ENCODE measurements around the gene PPFIA3. TPM values are rescaled to one million over a fixed set of nuclear protein-coding genes. Genes with fewer than 3 reads are reported as not detected.
"Not testable (repeated sequence)": the region's sequence is repeated elsewhere in the genome, so short reads cannot be mapped to it uniquely, and the experiment has no call there.

Gene PPFIA3
- total and polyA plus RNA-seq, 3 experiments from 2014 or later: 0.56 to 3.3 (median 3.2) TPM

GRCh38 chr19:49140951-49141350, 21.6 kb downstream of the PPFIA3 start:
- Histone ChIP-seq H3K36me3 (ENCODE audit: insufficient read depth, low read length) (no peaks in the 10 kb centered on the region), H3K27me3 (ENCODE audit: insufficient read depth, low read length, poor library complexity, severe bottlenecking) (peaks cover 6% of the 10 kb centered on the region), H3K9me3 (ENCODE audit: low read length) (no peaks in the 10 kb centered on the region), H3K27ac (ENCODE audit: low read depth, low read length) (no peak overlapping the region), H3K4me1 (ENCODE audit: insufficient read depth, low read length) (peaks cover 6% of the 10 kb centered on the region), H3K4me3 (ENCODE audit: low read length) (no peak overlapping the region)
- DNase-seq: no peak
- peaks cover 0 to 3% (median 3%) of the 10 kb centered on the region in 3 donors for H3K36me3 Mint-ChIP-seq
- peaks cover 12 to 27% of the 10 kb centered on the region in 2 donors for H3K27me3 Mint-ChIP-seq
- H3K4me3 Mint-ChIP-seq: no peak overlapping the region
- ChIA-PET POLR2A (no interaction called here), CTCF (no interaction called here)
- H3K4me1 Mint-ChIP-seq: peaks cover 12 to 16% (median 14%) of the 10 kb centered on the region in 3 donors
- no peaks in the 10 kb centered on the region for H3K9me3 Mint-ChIP-seq
- no peak overlapping the region for H3K27ac Mint-ChIP-seq

GRCh38 chr19:49141352-49141751, 22.0 kb downstream of the PPFIA3 start:
- Histone ChIP-seq H3K27ac (ENCODE audit: low read depth, low read length) (no peak overlapping the region), H3K4me1 (ENCODE audit: insufficient read depth, low read length) (peaks cover 10% of the 10 kb centered on the region), H3K4me3 (ENCODE audit: low read length) (no peak overlapping the region), H3K36me3 (ENCODE audit: insufficient read depth, low read length) (no peaks in the 10 kb centered on the region), H3K27me3 (ENCODE audit: insufficient read depth, low read length, poor library complexity, severe bottlenecking) (peaks cover 10% of the 10 kb centered on the region), H3K9me3 (ENCODE audit: low read length) (no peaks in the 10 kb centered on the region)
- Mint-ChIP-seq H3K9me3 (no peaks in the 10 kb centered on the region), H3K36me3 (peaks cover 0 to 3% (median 3%) of the 10 kb centered on the region in 3 donors), H3K4me3 (no peak overlapping the region), H3K27ac (no peak overlapping the region), H3K4me1 (peaks cover 16 to 18% (median 16%) of the 10 kb centered on the region in 3 donors), H3K27me3 (peaks cover 14 to 29% of the 10 kb centered on the region in 2 donors)
- POLR2A ChIA-PET: no interaction called here
- no peak for DNase-seq
- CTCF ChIA-PET: no interaction called here

GRCh38 chr19:49142866-49143335, 23.6 kb downstream of the PPFIA3 start:
- Histone ChIP-seq H3K27me3 (ENCODE audit: insufficient read depth, low read length, poor library complexity, severe bottlenecking) (peaks cover 10% of the 10 kb centered on the region), H3K4me1 (ENCODE audit: insufficient read depth, low read length) (peaks cover 10% of the 10 kb centered on the region), H3K36me3 (ENCODE audit: insufficient read depth, low read length) (no peaks in the 10 kb centered on the region), H3K9me3 (ENCODE audit: low read length) (no peaks in the 10 kb centered on the region), H3K4me3 (ENCODE audit: low read length) (no peak overlapping the region), H3K27ac (ENCODE audit: low read depth, low read length) (no peak overlapping the region)
- CTCF ChIA-PET: interaction anchor here (5.1 kb wide), 1 partner anchor 45 kb away, joined by 39 read pairs; no protein-coding TSS in a partner anchor
- peak overlapping the region in 2 of 8 donors; percentile 8 to 43 for H3K27ac Mint-ChIP-seq
- H3K27me3 Mint-ChIP-seq: peaks cover 20 to 33% of the 10 kb centered on the region in 2 donors
- no peaks in the 10 kb centered on the region for H3K36me3 Mint-ChIP-seq
- peak in 4 of 5 donors; percentile 19 to 60 (median 30) for DNase-seq
- POLR2A ChIA-PET: no interaction called here
- peak overlapping the region in 6 of 7 donors; percentile 6 to 78 (median 62) for H3K4me3 Mint-ChIP-seq
- H3K9me3 Mint-ChIP-seq: no peaks in the 10 kb centered on the region
- H3K4me1 Mint-ChIP-seq: peaks cover 16 to 18% (median 16%) of the 10 kb centered on the region in 3 donors

- Mint-ChIP-seq H3K36me3 (no peaks in the 10 kb centered on the region), H3K27ac (no peak overlapping the region), H3K27me3 (peaks cover 34 to 58% of the 10 kb centered on the region in 2 donors), H3K9me3 (no peaks in the 10 kb centered on the region), H3K4me1 (peaks cover 30 to 39% (median 32%) of the 10 kb centered on the region in 3 donors), H3K4me3 (peak overlapping the region in 2 of 7 donors; percentile 13 to 82)
- peak; percentile 57 to 81 (median 72) for DNase-seq
- Histone ChIP-seq H3K4me1 (ENCODE audit: insufficient read depth, low read length) (peaks cover 32% of the 10 kb centered on the region), H3K9me3 (ENCODE audit: low read length) (no peaks in the 10 kb centered on the region), H3K36me3 (ENCODE audit: insufficient read depth, low read length) (no peaks in the 10 kb centered on the region), H3K27me3 (ENCODE audit: insufficient read depth, low read length, poor library complexity, severe bottlenecking) (peaks cover 33% of the 10 kb centered on the region), H3K27ac (ENCODE audit: low read depth, low read length) (no peak overlapping the region), H3K4me3 (ENCODE audit: low read length) (no peak overlapping the region)
- CTCF ChIA-PET: interaction anchor here (0.6 to 5.1 kb wide), 14 partner anchors 10 to 152 kb away, joined by 3 to 39 read pairs (median 4); partner anchors contain the start of genes LIN7B and RUVBL2
- POLR2A ChIA-PET: interaction anchor here (0.8 kb wide), 1 partner anchor 190 kb away, joined by 4 read pairs; no protein-coding TSS in a partner anchor
These were observed 26.4 kb downstream of the PPFIA3 start for GRCh38 chr19:49145573-49146407.

GRCh38 chr19:49146408-49146770, 27.0 kb downstream of the PPFIA3 start:
- not testable (repeated sequence) for H3K9me3 ChIP-seq (ENCODE audit: low read length); H3K4me3 ChIP-seq (ENCODE audit: low read length); H3K27ac ChIP-seq (ENCODE audit: low read depth, low read length); DNase-seq; H3K36me3 Mint-ChIP-seq; H3K9me3 Mint-ChIP-seq; H3K27ac Mint-ChIP-seq; H3K36me3 ChIP-seq (ENCODE audit: insufficient read depth, low read length)
- peak overlapping the region in 1 of 7 donors; percentile 82 for H3K4me3 Mint-ChIP-seq
- peaks cover 34 to 43% (median 36%) of the 10 kb centered on the region in 3 donors for H3K4me1 Mint-ChIP-seq
- ChIA-PET CTCF (interaction anchor here (1.2 to 5.1 kb wide), 8 partner anchors 13 to 153 kb away, joined by 3 to 39 read pairs (median 6); partner anchors contain the start of gene RUVBL2), POLR2A (interaction anchor here (0.8 kb wide), 1 partner anchor 191 kb away, joined by 4 read pairs; no protein-coding TSS in a partner anchor)
- peaks cover 38% of the 10 kb centered on the region for H3K4me1 ChIP-seq (ENCODE audit: insufficient read depth, low read length)
- H3K27me3 Mint-ChIP-seq: peaks cover 37 to 61% of the 10 kb centered on the region in 2 donors
- peaks cover 38% of the 10 kb centered on the region for H3K27me3 ChIP-seq (ENCODE audit: insufficient read depth, low read length, poor library complexity, severe bottlenecking)

- peak overlapping the region; percentile 31 for H3K27ac ChIP-seq (ENCODE audit: low read depth, low read length)
- peaks cover 43% of the 10 kb centered on the region for H3K4me1 ChIP-seq (ENCODE audit: insufficient read depth, low read length)
- DNase-seq: no peak
- ChIA-PET CTCF (interaction anchor here (0.7 to 1.7 kb wide), 4 partner anchors 17 to 51 kb away, joined by 3 to 6 read pairs (median 4); partner anchors contain the start of gene LIN7B), POLR2A (no interaction called here)
- Mint-ChIP-seq H3K27me3 (peaks cover 47 to 68% of the 10 kb centered on the region in 2 donors), H3K4me1 (peaks cover 31 to 40% (median 31%) of the 10 kb centered on the region in 3 donors), H3K4me3 (peak overlapping the region in 5 of 7 donors; percentile 61 to 83 (median 68)), H3K9me3 (peaks cover 0 to 2% (median 0%) of the 10 kb centered on the region in 5 donors), H3K27ac (peak overlapping the region in 1 of 8 donors; percentile 67), H3K36me3 (no peaks in the 10 kb centered on the region)
- H3K36me3 ChIP-seq (ENCODE audit: insufficient read depth, low read length): no peaks in the 10 kb centered on the region
- no peaks in the 10 kb centered on the region for H3K9me3 ChIP-seq (ENCODE audit: low read length)
- H3K27me3 ChIP-seq (ENCODE audit: insufficient read depth, low read length, poor library complexity, severe bottlenecking): peaks cover 46% of the 10 kb centered on the region
- peak overlapping the region; percentile 28 for H3K4me3 ChIP-seq (ENCODE audit: low read length)
These were observed 28.8 kb downstream of the PPFIA3 start for GRCh38 chr19:49148044-49148682.

GRCh38 chr19:49148784-49149651, 29.7 kb downstream of the PPFIA3 start:
- H3K4me3 Mint-ChIP-seq: peak overlapping the region; percentile 36 to 92 (median 80)
- peaks cover 0 to 2% (median 0%) of the 10 kb centered on the region in 5 donors for H3K9me3 Mint-ChIP-seq
- no peaks in the 10 kb centered on the region for H3K36me3 ChIP-seq (ENCODE audit: insufficient read depth, low read length)
- no peaks in the 10 kb centered on the region for H3K9me3 ChIP-seq (ENCODE audit: low read length)
- H3K4me3 ChIP-seq (ENCODE audit: low read length): peak overlapping the region; percentile 50
- peaks cover 43% of the 10 kb centered on the region for H3K4me1 ChIP-seq (ENCODE audit: insufficient read depth, low read length)
- peaks cover 46% of the 10 kb centered on the region for H3K27me3 ChIP-seq (ENCODE audit: insufficient read depth, low read length, poor library complexity, severe bottlenecking)
- H3K36me3 Mint-ChIP-seq: no peaks in the 10 kb centered on the region
- H3K27me3 Mint-ChIP-seq: peaks cover 47 to 72% of the 10 kb centered on the region in 2 donors
- H3K4me1 Mint-ChIP-seq: peaks cover 30 to 39% (median 31%) of the 10 kb centered on the region in 3 donors
- peak; percentile 66 to 84 (median 76) for DNase-seq
- H3K27ac Mint-ChIP-seq: peak overlapping the region in 1 of 8 donors; percentile 47
- POLR2A ChIA-PET: no interaction called here
- CTCF ChIA-PET: interaction anchor here (1.1 to 3.0 kb wide), 4 partner anchors 18 to 51 kb away, joined by 3 to 9 read pairs (median 4); partner anchors contain the start of gene LIN7B
- H3K27ac ChIP-seq (ENCODE audit: low read depth, low read length): peak overlapping the region; percentile 31
